HCT116 (cell line): ENCODE data around the gene CTSW. TPM values are rescaled to one million over a fixed set of nuclear protein-coding genes. Genes with fewer than 3 reads are reported as not detected.

Source experiments
- ATAC-seq: fragments of 200-7000 bp; cut with Tn5 transposase; 2 replicates; pipeline ENCODE4 v1.9.1; 2020; ENCODE audit warnings: mild to moderate bottlenecking, moderate library complexity
- BruUV-seq: library from RNA; stranded (reverse); fragments of 400-500 nt; replicated peaks from 2 replicates; lab custom pipeline; 2021; lab: Mats Ljungman, UMichigan
- CTCF ChIA-PET: fragments of 300-600 bp; sonication (Branson Sonifier 250); formaldehyde crosslinking; loops from one replicate; lab custom pipeline; 2021; ENCODE audit warnings: antibody characterized with exemption; lab: Charles Lee
- POLR2A ChIA-PET: fragments of 300-600, 350-600 bp; sonication (Branson Sonifier 250); formaldehyde crosslinking; loops from one replicate; lab custom pipeline; 2021; ENCODE audit warnings: antibody characterized with exemption; lab: Charles Lee
- RAD21 ChIA-PET, 2 experiments: fragments of 300-600 bp; sonication (Branson Sonifier 250); formaldehyde crosslinking; loops; one replicate each; lab custom pipeline; 2023; ENCODE audit warnings: low total read pairs in 2 of 2; ENCODE audit not compliant: uncharacterized antibody in 2 of 2, unreplicated experiment in 2 of 2, low non-redundant PET in 1 of 2; lab: Charles Lee
- DNase-seq: peaks from one replicate; pipeline ENCODE4 v3.0.0-alpha.2; 2010; ENCODE audit warnings: low read depth, low spot score
- H2AFZ ChIP-seq: fragments of 200-600 bp; shearing (Covaris generic), sonication (generic); 2 replicates; pipeline ENCODE4 v1.6.1; 2017; ENCODE audit warnings: low read depth, mixed run types, mixed read lengths, antibody characterized with exemption, low read length; ENCODE audit not compliant: poor library complexity, severe bottlenecking
- H3K27ac ChIP-seq: 2 replicates; pipeline ENCODE4 v1.5.1; 2012; ENCODE audit warnings: low read depth, low read length
- H3K27me3 ChIP-seq: fragments of 200-600 bp; sonication (generic); 2 replicates; pipeline ENCODE4 v1.6.1; 2016; ENCODE audit warnings: mixed run types, low read length, mixed read lengths; ENCODE audit not compliant: insufficient read depth
- H3K36me3 ChIP-seq, 2 experiments: fragments of 200-500 bp in 1 of 2; fragments of 200-600 bp in 1 of 2; sonication (Bioruptor generic) in 1 of 2; sonication (generic) in 1 of 2; 2 replicates each; pipeline versions ENCODE4 v1.5.1 to v1.6.1; 2014 to 2016; ENCODE audit warnings: low read length in 2 of 2, inconsistent platforms in 1 of 2, mixed read lengths in 1 of 2, mixed run types in 1 of 2; ENCODE audit not compliant: insufficient read depth in 2 of 2, control insufficient read depth in 1 of 2
- H3K4me1 ChIP-seq, 2 experiments: fragments of 200-600 bp in 1 of 2; sonication (generic) in 1 of 2; 2 replicates each; pipeline versions ENCODE4 v1.5.1 to v1.6.1; 2012 to 2017; ENCODE audit warnings: low read length in 2 of 2, inconsistent platforms in 1 of 2, mild to moderate bottlenecking in 1 of 2, mixed read lengths in 1 of 2, mixed run types in 1 of 2, moderate library complexity in 1 of 2; ENCODE audit not compliant: insufficient read depth in 2 of 2, control insufficient read depth in 1 of 2
- H3K4me2 ChIP-seq: fragments of 200-600 bp; sonication (generic); 2 replicates; pipeline ENCODE4 v1.6.1; 2017; ENCODE audit warnings: mixed run types, low read length, mixed read lengths
- H3K4me3 ChIP-seq, 2 experiments: fragments of 200-600 bp in 1 of 2; sonication (generic) in 1 of 2; replicated peaks in 1 of 2; 2 replicates each; pipeline ENCODE4 v1.5.1; 2011 to 2016; ENCODE audit warnings: low read length in 2 of 2, control low read depth in 1 of 2, low read depth in 1 of 2, mild to moderate bottlenecking in 1 of 2, mixed read lengths in 1 of 2, mixed run types in 1 of 2
- H3K79me2 ChIP-seq: fragments of 200-600 bp; sonication (generic); 2 replicates; pipeline ENCODE4 v1.6.1; 2017; ENCODE audit warnings: mild to moderate bottlenecking, mixed run types, low read length, moderate library complexity, mixed read lengths; ENCODE audit not compliant: insufficient read depth
- H3K9ac ChIP-seq: fragments of 200-600 bp; sonication (generic); 2 replicates; pipeline ENCODE4 v1.6.1; 2016; ENCODE audit warnings: low read length, mixed read lengths
- H3K9me2 ChIP-seq: fragments of 200-600 bp; sonication (generic), shearing (Covaris generic); 2 replicates; pipeline ENCODE4 v1.6.1; 2017; ENCODE audit warnings: mixed run types, mild to moderate bottlenecking, moderate library complexity; ENCODE audit not compliant: insufficient read depth
- H3K9me3 ChIP-seq, 2 experiments: fragments of 200-500 bp in 1 of 2; fragments of 200-600 bp in 1 of 2; sonication (Bioruptor generic) in 1 of 2; sonication (generic) in 1 of 2; 2 replicates each; pipeline ENCODE4 v1.6.1; 2014 to 2017; ENCODE audit warnings: low read length in 2 of 2, mixed read lengths in 2 of 2, inconsistent platforms in 1 of 2, low read depth in 1 of 2, mild to moderate bottlenecking in 1 of 2, mixed run types in 1 of 2, moderate library complexity in 1 of 2; ENCODE audit not compliant: control insufficient read depth in 1 of 2, insufficient read depth in 1 of 2
- H4K20me1 ChIP-seq: fragments of 200-600 bp; sonication (generic), shearing (Covaris generic); 2 replicates; pipeline ENCODE4 v1.6.1; 2017; ENCODE audit warnings: mixed run types, mild to moderate bottlenecking, moderate library complexity; ENCODE audit not compliant: insufficient read depth
- ATF3 ChIP-seq: IDR thresholded peaks from 2 replicates; pipeline ENCODE4 v1.6.1; 2012
- EZH2 ChIP-seq: fragments of 200-600 bp; sonication (generic); IDR thresholded peaks from 2 replicates; pipeline ENCODE4 v1.6.1; 2017; ENCODE audit warnings: antibody characterized with exemption, mixed run types
- EZH2phosphoT487 ChIP-seq: fragments of 200-600 bp; IDR thresholded peaks from 2 replicates; pipeline ENCODE4 v1.6.1; 2018; ENCODE audit warnings: antibody characterized with exemption, borderline replicate concordance
- FOSL1 ChIP-seq: IDR thresholded peaks from 2 replicates; pipeline ENCODE4 v1.6.1; 2012; ENCODE audit warnings: low read depth
- MAX ChIP-seq: IDR thresholded peaks from 2 replicates; pipeline ENCODE4 v1.6.1; 2012
- RAD21 ChIP-seq: IDR thresholded peaks from 2 replicates; pipeline ENCODE4 v1.6.1; 2012; ENCODE audit warnings: low read depth, mild to moderate bottlenecking
- REST ChIP-seq: IDR thresholded peaks from 2 replicates; pipeline ENCODE4 v1.6.1; 2012; ENCODE audit warnings: low read depth
- SP1 ChIP-seq: IDR thresholded peaks from 2 replicates; pipeline ENCODE4 v1.6.1; 2012; ENCODE audit warnings: low read depth
- SRF ChIP-seq: IDR thresholded peaks from 2 replicates; pipeline ENCODE4 v1.6.1; 2012; ENCODE audit warnings: low read depth
- ZFX ChIP-seq: fragments of 450-650 bp; IDR thresholded peaks from 2 replicates; pipeline ENCODE4 v1.6.1; 2017
- ZNF274 ChIP-seq: fragments of 200-500 bp; sonication (Bioruptor generic); IDR thresholded peaks from 2 replicates; pipeline ENCODE4 v1.6.1; 2014; ENCODE audit warnings: mild to moderate bottlenecking, low read depth, low read length, inconsistent platforms
- intact Hi-C: fragments of 100-400 bp; cut with micrococcal nuclease; formaldehyde crosslinking; loops from 2 replicates; pipeline ENCODE4 v1.10.0; 2022
- total RNA-seq: library from RNA; stranded (reverse); gene quantifications from one replicate; pipeline ENCODE4 v1.2.1, GENCODE V29; 2021; ENCODE audit not compliant: unreplicated experiment

CTSW gene
- total RNA-seq, 1 experiment from 2014 or later, result not detected

GRCh38 chr11:65844231-65844872 is 35.3 kb upstream of the CTSW start:
- RAD21 ChIA-PET, result no interaction called here
- no peak overlapping the region for H3K9ac ChIP-seq
- ATAC-seq (no peak), DNase-seq (no peak)
- TF ChIP-seq ATF3, result no peak
- no peak for TF ChIP-seq SP1
- no peak for TF ChIP-seq RAD21
- TF ChIP-seq ZNF274, result no peak
- no peak for TF ChIP-seq ZFX
- no peak for TF ChIP-seq SRF
- TF ChIP-seq REST, result no peak
- no peak for TF ChIP-seq FOSL1
- TF ChIP-seq MAX, result no peak
- TF ChIP-seq EZH2phosphoT487, result no peak
- TF ChIP-seq EZH2, result no peak
- no peaks in the 10 kb centered on the region for H3K27me3 ChIP-seq
- H3K79me2 ChIP-seq, result no peaks in the 10 kb centered on the region
- no peak overlapping the region for H3K4me3 ChIP-seq
- POLR2A ChIA-PET, result no interaction called here
- intact Hi-C loops, result no loop called here
- H3K9me3 ChIP-seq, result no peaks in the 10 kb centered on the region
- CTCF ChIA-PET, result interaction anchor here (1.3 to 1.5 kb wide), 2 partner anchors 16 to 65 kb away, joined by 5 to 6 read pairs; no protein-coding TSS in a partner anchor
- no TSS peak for BruUV-seq
- no peak overlapping the region for H2AFZ ChIP-seq
- H3K27ac ChIP-seq, result no peak overlapping the region
- H3K4me1 ChIP-seq, result no peaks in the 10 kb centered on the region
- H3K36me3 ChIP-seq, result no peaks in the 10 kb centered on the region
- H3K9me2 ChIP-seq, result no peaks in the 10 kb centered on the region
- no peaks in the 10 kb centered on the region for H4K20me1 ChIP-seq
- H3K4me2 ChIP-seq, result no peak overlapping the region
